Calu3 (cell line): ENCODE results near the gene ELL. TPM values are rescaled to one million over a fixed set of nuclear protein-coding genes. Genes with fewer than 3 reads are reported as not detected.

Source experiments
- BruUV-seq: library from RNA; stranded (reverse); fragments of 400-500 nt; replicated peaks from 2 replicates; lab custom pipeline; 2021; lab: Mats Ljungman, UMichigan
- CTCF ChIA-PET: fragments of 300-600 bp; sonication (Branson Sonifier 250); formaldehyde crosslinking; loops from one replicate; lab custom pipeline; 2022; ENCODE audit warnings: antibody characterized with exemption; lab: Charles Lee
- DNase-seq: peaks from one replicate; pipeline ENCODE4 v3.0.0; 2022
- H3K27ac Mint-ChIP-seq: one replicate; pipeline ENCODE4 v1.8.0; 2022; ENCODE audit warnings: mixed read lengths; ENCODE audit not compliant: unreplicated experiment
- H3K27me3 Mint-ChIP-seq: one replicate; pipeline ENCODE4 v1.8.0; 2022; ENCODE audit warnings: mixed read lengths; ENCODE audit not compliant: unreplicated experiment
- H3K36me3 Mint-ChIP-seq: one replicate; pipeline ENCODE4 v1.8.0; 2022; ENCODE audit warnings: mild to moderate bottlenecking, moderate library complexity, mixed read lengths; ENCODE audit not compliant: insufficient read depth, unreplicated experiment
- H3K4me1 Mint-ChIP-seq: one replicate; pipeline ENCODE4 v1.8.0; 2022; ENCODE audit warnings: mild to moderate bottlenecking, low read depth, mixed read lengths; ENCODE audit not compliant: unreplicated experiment
- H3K4me3 Mint-ChIP-seq: one replicate; pipeline ENCODE4 v1.8.0; 2022; ENCODE audit warnings: mild to moderate bottlenecking, low read depth, moderate library complexity, mixed read lengths; ENCODE audit not compliant: unreplicated experiment
- H3K9me3 Mint-ChIP-seq: one replicate; pipeline ENCODE4 v1.8.0; 2022; ENCODE audit warnings: low read depth, mixed read lengths; ENCODE audit not compliant: unreplicated experiment
- intact Hi-C: fragments of 100-400 bp; cut with micrococcal nuclease; formaldehyde crosslinking; loops from one replicate; pipeline ENCODE4 v1.10.0; 2022; ENCODE audit not compliant: unreplicated experiment
- total RNA-seq: library from RNA; stranded (reverse); gene quantifications from 2 replicates; pipeline ENCODE4 v1.2.3, GENCODE V29; 2022
- TF ChIP-seq, protein P1 (sequence below): fragments of 200-600 bp; IDR thresholded peaks from one replicate; pipeline ENCODE4 v1.8.0; 2022; ENCODE audit warnings: antibody characterized with exemption; ENCODE audit not compliant: unreplicated experiment

Gene ELL
- total RNA-seq, 1 experiment from 2014 or later: 11.0 TPM

GRCh38 chr19:18494267-18494607 is 27.6 kb downstream of the ELL start:
- DNase-seq: no peak
- H3K36me3 Mint-ChIP-seq: peaks cover 5% of the 10 kb centered on the region
- H3K9me3 Mint-ChIP-seq: no peaks in the 10 kb centered on the region
- H3K27me3 Mint-ChIP-seq: no peaks in the 10 kb centered on the region
- no peak overlapping the region for H3K27ac Mint-ChIP-seq
- H3K4me1 Mint-ChIP-seq: peaks cover 8% of the 10 kb centered on the region
- CTCF ChIA-PET: no interaction called here
- BruUV-seq: no TSS peak
- no peak overlapping the region for H3K4me3 Mint-ChIP-seq
- intact Hi-C loops: no loop called here
- TF ChIP-seq, protein P1, sequence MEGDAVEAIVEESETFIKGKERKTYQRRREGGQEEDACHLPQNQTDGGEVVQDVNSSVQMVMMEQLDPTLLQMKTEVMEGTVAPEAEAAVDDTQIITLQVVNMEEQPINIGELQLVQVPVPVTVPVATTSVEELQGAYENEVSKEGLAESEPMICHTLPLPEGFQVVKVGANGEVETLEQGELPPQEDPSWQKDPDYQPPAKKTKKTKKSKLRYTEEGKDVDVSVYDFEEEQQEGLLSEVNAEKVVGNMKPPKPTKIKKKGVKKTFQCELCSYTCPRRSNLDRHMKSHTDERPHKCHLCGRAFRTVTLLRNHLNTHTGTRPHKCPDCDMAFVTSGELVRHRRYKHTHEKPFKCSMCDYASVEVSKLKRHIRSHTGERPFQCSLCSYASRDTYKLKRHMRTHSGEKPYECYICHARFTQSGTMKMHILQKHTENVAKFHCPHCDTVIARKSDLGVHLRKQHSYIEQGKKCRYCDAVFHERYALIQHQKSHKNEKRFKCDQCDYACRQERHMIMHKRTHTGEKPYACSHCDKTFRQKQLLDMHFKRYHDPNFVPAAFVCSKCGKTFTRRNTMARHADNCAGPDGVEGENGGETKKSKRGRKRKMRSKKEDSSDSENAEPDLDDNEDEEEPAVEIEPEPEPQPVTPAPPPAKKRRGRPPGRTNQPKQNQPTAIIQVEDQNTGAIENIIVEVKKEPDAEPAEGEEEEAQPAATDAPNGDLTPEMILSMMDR: no peak

- Mint-ChIP-seq H3K4me1 (peaks cover 8% of the 10 kb centered on the region), H3K4me3 (no peak overlapping the region), H3K27me3 (no peaks in the 10 kb centered on the region), H3K9me3 (no peaks in the 10 kb centered on the region), H3K36me3 (peaks cover 5% of the 10 kb centered on the region), H3K27ac (no peak overlapping the region)
- TF ChIP-seq, protein P1: no peak
- BruUV-seq: no TSS peak
- CTCF ChIA-PET: no interaction called here
- DNase-seq: no peak
- intact Hi-C loops: no loop called here
Measured at GRCh38 chr19:18493440-18494266, 28.2 kb downstream of the ELL start.

DNA sequence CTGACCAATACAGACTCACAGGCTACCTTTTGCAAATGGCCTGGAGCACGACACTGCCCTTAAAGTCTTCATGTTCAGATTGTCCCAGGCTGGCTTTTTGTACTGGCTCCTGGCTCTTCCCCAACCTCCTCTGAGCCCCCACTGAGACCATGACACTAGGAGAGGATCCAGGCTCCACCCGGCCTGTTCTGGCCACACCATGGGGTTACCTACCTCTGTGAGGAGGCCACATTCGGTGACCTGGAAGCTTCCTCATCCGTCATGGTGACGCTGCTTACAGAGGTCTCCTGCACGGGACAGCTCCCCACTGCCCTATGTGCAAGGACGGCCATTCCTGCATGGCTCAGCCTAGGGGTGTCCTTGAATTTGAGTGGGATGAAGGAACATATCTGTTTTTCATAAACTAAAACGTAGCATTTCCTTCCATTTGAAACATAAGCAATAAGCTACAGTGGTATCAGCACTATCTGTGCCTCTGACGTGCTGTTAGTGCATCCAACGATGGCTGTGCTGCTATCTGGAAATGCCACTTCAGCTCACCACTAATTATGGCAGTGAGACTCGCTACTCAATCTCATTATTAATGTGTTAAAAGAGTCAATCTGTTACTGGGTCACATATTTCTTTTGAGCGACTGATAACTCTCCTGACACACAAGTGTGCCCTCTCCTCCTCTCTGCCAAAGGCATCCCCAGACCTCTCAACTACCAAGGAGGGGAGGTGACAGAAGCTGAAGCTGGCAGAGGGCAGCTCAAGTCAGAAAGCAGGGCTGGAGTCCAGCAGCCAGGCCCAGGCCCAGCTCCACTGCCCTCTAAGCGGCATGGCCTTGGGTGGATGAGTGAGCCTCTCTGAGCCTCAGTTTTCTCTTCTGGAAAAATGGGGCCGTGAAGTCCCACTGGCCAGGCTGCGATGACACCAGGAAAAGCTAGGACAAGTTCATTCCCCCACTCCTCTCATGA is 29.6 kb downstream of the ELL start:
- CTCF ChIA-PET: interaction anchor here (0.8 kb wide), 1 partner anchor 388 kb away, joined by 8 read pairs; no protein-coding TSS in a partner anchor

GRCh38 chr19:18490728-18491127 is 31.1 kb downstream of the ELL start:
- no peak overlapping the region for H3K4me3 Mint-ChIP-seq
- no peaks in the 10 kb centered on the region for H3K27me3 Mint-ChIP-seq
- no peak for DNase-seq
- CTCF ChIA-PET: no interaction called here
- intact Hi-C loops: no loop called here
- no peaks in the 10 kb centered on the region for H3K9me3 Mint-ChIP-seq
- no peaks in the 10 kb centered on the region for H3K36me3 Mint-ChIP-seq
- TF ChIP-seq, protein P1: no peak
- no peak overlapping the region for H3K27ac Mint-ChIP-seq
- H3K4me1 Mint-ChIP-seq: peaks cover 8% of the 10 kb centered on the region
- BruUV-seq: no TSS peak

More for the DNA sequence above, 29.6 kb downstream of the ELL start:
- Mint-ChIP-seq H3K4me1 (peaks cover 6% of the 10 kb centered on the region), H3K27ac (no peak overlapping the region), H3K36me3 (peaks cover 4% of the 10 kb centered on the region), H3K9me3 (no peaks in the 10 kb centered on the region), H3K4me3 (no peak overlapping the region), H3K27me3 (no peaks in the 10 kb centered on the region)
- TF ChIP-seq, protein P1: no peak
- BruUV-seq: no TSS peak
- DNase-seq: no peak
- intact Hi-C loops: no loop called here
